SU-DHL-6 (cell line): ENCODE data around the gene AQR.

Source experiments
- EZH2phosphoT487 ChIP-seq: fragments of 200-600 bp; sonication (generic), shearing (Covaris generic); conservative IDR thresholded peaks from 2 replicates; pipeline ENCODE4 v1.6.1; 2018; ENCODE audit warnings: mild to moderate bottlenecking, antibody characterized with exemption, low read length, moderate library complexity, mixed read lengths
- TF ChIP-seq, protein P1 (sequence below): fragments of 200-600 bp; sonication (generic); IDR thresholded peaks from one replicate; pipeline ENCODE4 v1.5.1; 2017; ENCODE audit warnings: antibody characterized with exemption, mild to moderate bottlenecking, low read length, moderate library complexity; ENCODE audit not compliant: insufficient read depth, poor library complexity, severe bottlenecking

DNA sequence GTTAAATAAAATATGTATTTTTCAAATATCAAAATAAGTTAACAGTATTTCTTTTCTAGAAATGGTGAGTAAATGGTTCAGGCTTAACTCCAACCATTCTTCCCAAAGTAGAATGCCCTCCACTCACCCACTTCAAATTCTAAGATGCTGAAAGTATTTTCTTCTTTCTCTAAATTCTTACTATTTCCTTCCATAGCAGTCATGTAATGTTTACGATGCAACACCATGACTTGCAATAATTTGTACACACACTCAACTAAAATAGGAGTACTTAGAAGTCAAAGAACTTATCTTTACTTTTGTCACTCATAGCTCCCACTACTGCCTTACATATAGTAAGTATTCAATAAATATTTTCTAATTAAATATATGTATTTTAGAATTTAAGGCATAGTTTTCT is 65.0 kb downstream of the AQR start:
- TF ChIP-seq, protein P1, sequence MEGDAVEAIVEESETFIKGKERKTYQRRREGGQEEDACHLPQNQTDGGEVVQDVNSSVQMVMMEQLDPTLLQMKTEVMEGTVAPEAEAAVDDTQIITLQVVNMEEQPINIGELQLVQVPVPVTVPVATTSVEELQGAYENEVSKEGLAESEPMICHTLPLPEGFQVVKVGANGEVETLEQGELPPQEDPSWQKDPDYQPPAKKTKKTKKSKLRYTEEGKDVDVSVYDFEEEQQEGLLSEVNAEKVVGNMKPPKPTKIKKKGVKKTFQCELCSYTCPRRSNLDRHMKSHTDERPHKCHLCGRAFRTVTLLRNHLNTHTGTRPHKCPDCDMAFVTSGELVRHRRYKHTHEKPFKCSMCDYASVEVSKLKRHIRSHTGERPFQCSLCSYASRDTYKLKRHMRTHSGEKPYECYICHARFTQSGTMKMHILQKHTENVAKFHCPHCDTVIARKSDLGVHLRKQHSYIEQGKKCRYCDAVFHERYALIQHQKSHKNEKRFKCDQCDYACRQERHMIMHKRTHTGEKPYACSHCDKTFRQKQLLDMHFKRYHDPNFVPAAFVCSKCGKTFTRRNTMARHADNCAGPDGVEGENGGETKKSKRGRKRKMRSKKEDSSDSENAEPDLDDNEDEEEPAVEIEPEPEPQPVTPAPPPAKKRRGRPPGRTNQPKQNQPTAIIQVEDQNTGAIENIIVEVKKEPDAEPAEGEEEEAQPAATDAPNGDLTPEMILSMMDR, result no peak
- no peak for TF ChIP-seq EZH2phosphoT487
